ENCODE measurements around the gene GTF2A1L. TPM values are rescaled to one million over a fixed set of nuclear protein-coding genes. Genes with fewer than 3 reads are reported as not detected.

The GTF2A1L gene
- total RNA-seq, 2 experiments from 2014 or later, result not detected

GRCh38 chr2:48713647-48714046, 96.0 kb downstream of the GTF2A1L start:
- no peak for DNase-seq (ENCODE audit: low spot score)
- TF ChIP-seq EZH2phosphoT487 (IDR thresholded peaks at IDR 0.05; ENCODE audit: borderline replicate concordance, low read depth, low read length) (no peak), CTCF (conservative IDR thresholded peaks at IDR 0.05; ENCODE audit: low read length) (no peak)
- Histone ChIP-seq H2AFZ (ENCODE audit: low read length) (no peak overlapping the region), H3K36me3 (ENCODE audit: insufficient read depth, low read length) (no peaks in the 10 kb centered on the region), H3K9me3 (ENCODE audit: low read length) (no peaks in the 10 kb centered on the region), H3K4me1 (ENCODE audit: insufficient read depth, low read length, poor library complexity, severe bottlenecking) (no peaks in the 10 kb centered on the region), H3K4me3 (ENCODE audit: low read depth, low read length, poor library complexity, severe bottlenecking) (no peak overlapping the region), H3K79me2 (ENCODE audit: insufficient read depth, low read depth, low read length) (no peaks in the 10 kb centered on the region), H4K20me1 (ENCODE audit: insufficient read depth, low read length) (no peaks in the 10 kb centered on the region), H3K9me2 (ENCODE audit: insufficient read depth, low read length) (no peaks in the 10 kb centered on the region), H3K27ac (ENCODE audit: low read depth, low read length, poor library complexity, severe bottlenecking) (no peak overlapping the region), H3K4me2 (ENCODE audit: low read length) (no peak overlapping the region)
- CTCF ChIA-PET (ENCODE audit: unreplicated experiment), result no interaction called here
- POLR2A ChIA-PET, result no interaction called here
- intact Hi-C loops (cut with micrococcal nuclease; ENCODE audit: unreplicated experiment), result no loop called here
- BruUV-seq (replicated peaks), result no TSS peak

- H3K9me2 ChIP-seq (ENCODE audit: insufficient read depth, low read length), result no peaks in the 10 kb centered on the region
- no peaks in the 10 kb centered on the region for H3K36me3 ChIP-seq (ENCODE audit: insufficient read depth, low read length)
- H3K4me2 ChIP-seq (ENCODE audit: low read length), result no peak overlapping the region
- DNase-seq (ENCODE audit: low spot score), result no peak
- H2AFZ ChIP-seq (ENCODE audit: low read length), result no peak overlapping the region
- POLR2A ChIA-PET, result no interaction called here
- H3K4me1 ChIP-seq (ENCODE audit: insufficient read depth, low read length, poor library complexity, severe bottlenecking), result no peaks in the 10 kb centered on the region
- TF ChIP-seq CTCF (conservative IDR thresholded peaks at IDR 0.05; ENCODE audit: low read length), result no peak
- no peak for TF ChIP-seq EZH2phosphoT487 (IDR thresholded peaks at IDR 0.05; ENCODE audit: borderline replicate concordance, low read depth, low read length)
- intact Hi-C loops (cut with micrococcal nuclease; ENCODE audit: unreplicated experiment), result no loop called here
- H3K27ac ChIP-seq (ENCODE audit: low read depth, low read length, poor library complexity, severe bottlenecking), result no peak overlapping the region
- no TSS peak for BruUV-seq (replicated peaks)
- H3K4me3 ChIP-seq (ENCODE audit: low read depth, low read length, poor library complexity, severe bottlenecking), result no peak overlapping the region
- H3K79me2 ChIP-seq (ENCODE audit: insufficient read depth, low read depth, low read length), result no peaks in the 10 kb centered on the region
- no peaks in the 10 kb centered on the region for H3K9me3 ChIP-seq (ENCODE audit: low read length)
- no peaks in the 10 kb centered on the region for H4K20me1 ChIP-seq (ENCODE audit: insufficient read depth, low read length)
- CTCF ChIA-PET (ENCODE audit: unreplicated experiment), result no interaction called here
Measured at GRCh38 chr2:48714245-48714644, 96.6 kb downstream of the GTF2A1L start.

- no peak overlapping the region for H2AFZ ChIP-seq (ENCODE audit: low read length)
- H3K4me2 ChIP-seq (ENCODE audit: low read length), result no peak overlapping the region
- H3K4me3 ChIP-seq (ENCODE audit: low read depth, low read length, poor library complexity, severe bottlenecking), result no peak overlapping the region
- CTCF ChIA-PET (ENCODE audit: unreplicated experiment), result no interaction called here
- DNase-seq (ENCODE audit: low spot score), result no peak
- H3K36me3 ChIP-seq (ENCODE audit: insufficient read depth, low read length), result no peaks in the 10 kb centered on the region
- no peaks in the 10 kb centered on the region for H3K4me1 ChIP-seq (ENCODE audit: insufficient read depth, low read length, poor library complexity, severe bottlenecking)
- no TSS peak for BruUV-seq (replicated peaks)
- no peaks in the 10 kb centered on the region for H3K9me2 ChIP-seq (ENCODE audit: insufficient read depth, low read length)
- no peaks in the 10 kb centered on the region for H3K79me2 ChIP-seq (ENCODE audit: insufficient read depth, low read depth, low read length)
- H3K9me3 ChIP-seq (ENCODE audit: low read length), result no peaks in the 10 kb centered on the region
- intact Hi-C loops (cut with micrococcal nuclease; ENCODE audit: unreplicated experiment), result no loop called here
- TF ChIP-seq CTCF (conservative IDR thresholded peaks at IDR 0.05; ENCODE audit: low read length) (no peak), EZH2phosphoT487 (IDR thresholded peaks at IDR 0.05; ENCODE audit: borderline replicate concordance, low read depth, low read length) (no peak)
- H3K27ac ChIP-seq (ENCODE audit: low read depth, low read length, poor library complexity, severe bottlenecking), result no peak overlapping the region
- no peaks in the 10 kb centered on the region for H4K20me1 ChIP-seq (ENCODE audit: insufficient read depth, low read length)
- POLR2A ChIA-PET, result interaction anchor here (1.3 kb wide), 1 partner anchor 12 kb away, joined by 5 read pairs; no protein-coding TSS in a partner anchor
Measured at GRCh38 chr2:48715042-48715899, 97.6 kb downstream of the GTF2A1L start.
